Psoas muscle (tissue), 8 donors: Measurements from ENCODE around the gene MAPK13. TPM values are rescaled to one million over a fixed set of nuclear protein-coding genes. Genes with fewer than 3 reads are reported as not detected.

Source experiments
- ATAC-seq, 4 donors: fragments of 200-7000 bp; cut with Tn5 transposase; one replicate each; pipeline ENCODE4 v1.9.1; 2020; ENCODE audit warnings: moderate library complexity in 3 of 4, mild to moderate bottlenecking in 2 of 4
- DNase-seq, 2 donors: peaks; one replicate each; pipeline ENCODE4 v3.0.0-alpha.2; 2020
- H3K27ac ChIP-seq: fragments of 200-600 bp; one replicate; pipeline ENCODE4 v1.8.0; 2022
- H3K27me3 ChIP-seq, 3 donors: fragments of 200-600 bp in 1 of 3; one replicate each; pipeline versions ENCODE4 v1.6.1 to v1.8.0; 2013 to 2022; ENCODE audit warnings: low read length in 2 of 3, mild to moderate bottlenecking in 2 of 3, moderate library complexity in 1 of 3; ENCODE audit not compliant: insufficient read depth in 3 of 3
- H3K36me3 ChIP-seq, 2 donors: fragments of 200-600 bp in 1 of 2; one replicate each; pipeline versions ENCODE4 v1.6.1 to v1.8.0; 2013 to 2022; ENCODE audit warnings: low read depth in 1 of 2, mild to moderate bottlenecking in 1 of 2, moderate library complexity in 1 of 2; ENCODE audit not compliant: insufficient read depth in 1 of 2
- H3K4me1 ChIP-seq: fragments of 200-600 bp; one replicate; pipeline ENCODE4 v1.8.0; 2022
- H3K4me3 ChIP-seq: fragments of 200-600 bp; one replicate; pipeline ENCODE4 v1.8.0; 2022; ENCODE audit warnings: mild to moderate bottlenecking
- H3K9me3 ChIP-seq: fragments of 200-600 bp; one replicate; pipeline ENCODE4 v1.8.0; 2022
- CTCF ChIP-seq: fragments of 200-600 bp; IDR thresholded peaks from one replicate; pipeline ENCODE4 v1.8.0; 2022; ENCODE audit warnings: antibody characterized with exemption
- WGBS, 3 donors: extraction: QIAGEN DNeasy Blood & Tissue Kit; methylation state at CpG; one replicate each; pipeline versions ENCODE4 v1.1.6 to v1.1.7; 2013; 5-methylcytosine and 5-hydroxymethylcytosine counted together
- intact Hi-C, 2 donors: fragments of 100-400 bp; cut with DNase I; formaldehyde crosslinking; loops; one replicate each; pipeline versions ENCODE4 v1.11.0 to v1.14.2; 2022
- polyA plus RNA-seq, 3 donors: library from polyadenylated mRNA; stranded (reverse); fragments of 200-250 nt; gene quantifications; one replicate each; pipeline ENCODE4 v1.2.3, GENCODE V29; 2013
- total RNA-seq, 4 donors: library from RNA; stranded (reverse); fragmentation: NEBNext Ultra II Directional in 2 of 4; extraction: Animal tissue kit (Norgen Biotek cat#: 25700) in 2 of 4; gene quantifications; one replicate each; pipeline versions ENCODE4 v1.2.1 to v1.2.4, GENCODE V29; 2021 to 2023
- donor health status: healthy with polysubstance abuse.
- donor health status: DM: no; HTN: no; CAD: no; lungs with moderate emphysema.
- donor health status: Bipolar disorder and iron deficiency.
- donor health status: healthy.
- donor health status: DM: yes; HTN: yes; CAD: no.
- donor health status: DM: no; HTN: no; CAD: no.
- donor health status: DM: no; HTN: no; CAD: no.
- donor health status: DM: yes; HTN: yes; CAD: no.

MAPK13 gene
- total and polyA plus RNA-seq, 7 donors, result 0.49 to 4.0 (median 1.6) TPM

GRCh38 chr6:36131511-36132245, 1.4 kb downstream of the MAPK13 start:
- H3K36me3 ChIP-seq, result no peaks in the 10 kb centered on the region
- H3K27ac ChIP-seq, result no peak overlapping the region
- H3K27me3 ChIP-seq, result peaks cover 0 to 22% (median 4%) of the 10 kb centered on the region in 3 donors
- intact Hi-C loops, result no loop called here
- no peaks in the 10 kb centered on the region for H3K9me3 ChIP-seq
- WGBS, 3 donors, result 43 to 55% (median 46%) methylated on average over 8 of the region's 8 CpGs
- no peak for ATAC-seq
- H3K4me1 ChIP-seq, result peaks cover 3% of the 10 kb centered on the region
- peak in 1 of 2 donors; percentile 39 for DNase-seq
- no peak for TF ChIP-seq CTCF
- H3K4me3 ChIP-seq, result peak overlapping the region; percentile 62

- peaks cover 3% of the 10 kb centered on the region for H3K4me1 ChIP-seq
- 93 to 96% (median 95%) methylated on average over 5 of the region's 5 CpGs for WGBS, 3 donors
- H3K9me3 ChIP-seq, result no peaks in the 10 kb centered on the region
- TF ChIP-seq CTCF, result no peak
- H3K4me3 ChIP-seq, result no peak overlapping the region
- H3K36me3 ChIP-seq, result no peaks in the 10 kb centered on the region
- DNase-seq (no peak), ATAC-seq (no peak)
- peaks cover 0 to 22% (median 4%) of the 10 kb centered on the region in 3 donors for H3K27me3 ChIP-seq
- intact Hi-C loops, result no loop called here
- no peak overlapping the region for H3K27ac ChIP-seq
These were observed 2.1 kb downstream of the MAPK13 start for GRCh38 chr6:36132246-36132895.

- intact Hi-C loops, result no loop called here
- peaks cover 0 to 22% (median 4%) of the 10 kb centered on the region in 3 donors for H3K27me3 ChIP-seq
- WGBS, 3 donors, result 87 to 97% (median 91%) methylated on average over 4 of the region's 4 CpGs
- H3K4me1 ChIP-seq, result peaks cover 3% of the 10 kb centered on the region
- no peaks in the 10 kb centered on the region for H3K36me3 ChIP-seq
- H3K9me3 ChIP-seq, result no peaks in the 10 kb centered on the region
- no peak for ATAC-seq
- TF ChIP-seq CTCF, result no peak
- H3K27ac ChIP-seq, result no peak overlapping the region
- no peak overlapping the region for H3K4me3 ChIP-seq
- no peak for DNase-seq
These were observed 2.8 kb downstream of the MAPK13 start for GRCh38 chr6:36133148-36133547.

GRCh38 chr6:36133912-36134311, 3.6 kb downstream of the MAPK13 start:
- ATAC-seq, result no peak
- intact Hi-C loops, result no loop called here
- 81 to 91% (median 81%) methylated on average over 4 of the region's 4 CpGs for WGBS, 3 donors
- TF ChIP-seq CTCF, result no peak
- Histone ChIP-seq H3K27me3 (peaks cover 0 to 22% (median 4%) of the 10 kb centered on the region in 3 donors), H3K9me3 (no peaks in the 10 kb centered on the region), H3K36me3 (no peaks in the 10 kb centered on the region), H3K4me1 (peaks cover 3% of the 10 kb centered on the region), H3K4me3 (no peak overlapping the region), H3K27ac (no peak overlapping the region)
- no peak for DNase-seq
